Upper lobe of left lung (tissue), 6 donors: ENCODE measurements around the gene COA5. TPM values are rescaled to one million over a fixed set of nuclear protein-coding genes. Genes with fewer than 3 reads are reported as not detected.

Experiments
- ATAC-seq, 2 donors: fragments of 200-7000 bp; cut with Tn5 transposase; one replicate each; pipeline ENCODE4 v1.9.1; 2022; ENCODE audit warnings: mild to moderate bottlenecking in 2 of 2, moderate library complexity in 2 of 2; ENCODE audit not compliant: low FRiP score in 2 of 2
- DNase-seq, 2 donors: peaks; one replicate each; pipeline ENCODE4 v3.0.0-alpha.2; 2019 to 2020
- H3K27ac ChIP-seq, 4 donors: fragments of 200-600 bp; sonication (generic); one replicate each; pipeline ENCODE4 v1.5.1; 2016 to 2019
- H3K27me3 ChIP-seq, 4 donors: fragments of 200-600 bp; sonication (generic); one replicate each; pipeline ENCODE4 v1.5.1; 2017 to 2019
- H3K36me3 ChIP-seq, 4 donors: fragments of 200-600 bp; sonication (generic); one replicate each; pipeline ENCODE4 v1.5.1; 2016 to 2019
- H3K4me1 ChIP-seq, 4 donors: fragments of 200-600 bp; sonication (generic); one replicate each; pipeline ENCODE4 v1.5.1; 2018 to 2019
- H3K4me3 ChIP-seq, 4 donors: fragments of 200-600 bp; sonication (generic); one replicate each; pipeline ENCODE4 v1.5.1; 2017 to 2019; ENCODE audit warnings: mild to moderate bottlenecking in 2 of 4, moderate library complexity in 1 of 4
- H3K9me3 ChIP-seq, 4 donors: fragments of 200-600 bp; sonication (generic); one replicate each; pipeline ENCODE4 v1.5.1; 2018 to 2019
- CTCF ChIP-seq, 6 experiments: fragments of 450-650 bp in 4 of 6; fragments of 200-600 bp in 2 of 6; sonication (generic) in 2 of 6; IDR thresholded peaks; one replicate each; pipeline ENCODE4 v1.5.1; 2016 to 2019; ENCODE audit warnings: antibody characterized with exemption in 6 of 6
- EP300 ChIP-seq, 4 donors: sonication (generic); formaldehyde crosslinking; IDR thresholded peaks; one replicate each; pipeline ENCODE4 v1.5.1; 2017; ENCODE audit warnings: antibody characterized with exemption in 4 of 4, control low read depth in 2 of 4
- POLR2A ChIP-seq, 4 donors: fragments of 450-650 bp; IDR thresholded peaks; one replicate each; pipeline ENCODE4 v1.5.1; 2016 to 2017; ENCODE audit warnings: antibody characterized with exemption in 4 of 4, mild to moderate bottlenecking in 2 of 4
- POLR2AphosphoS5 ChIP-seq, 2 donors: sonication (generic); formaldehyde crosslinking; IDR thresholded peaks; one replicate each; pipeline ENCODE4 v1.5.1; 2017; ENCODE audit warnings: antibody characterized with exemption in 2 of 2
- WGBS, 2 donors: methylation state at CpG; one replicate each; pipeline ENCODE4 v1.1.5; 2017 to 2018; 5-methylcytosine and 5-hydroxymethylcytosine counted together
- total RNA-seq, 6 donors: library from RNA; depleted of rRNA in 4 of 6; stranded (reverse); fragments of >200 nt in 4 of 6; gene quantifications; one replicate each; pipeline versions ENCODE4 v1.1.0 to v1.2.1, GENCODE V29; 2016 to 2021
- donor health status: DM: no; HTN: no; CAD: no; lungs with moderate emphysema.
- donor health status: DM: no; HTN: yes; CAD: no; lungs with severe emphysema.

Gene COA5
- total RNA-seq, 6 donors from 2014 or later: 22.8 to 37.7 (median 27.0) TPM

- no peaks in the 10 kb centered on the region for H3K27me3 ChIP-seq
- no peak overlapping the region for H3K27ac ChIP-seq
- peaks cover 9 to 100% (median 75%) of the 10 kb centered on the region in 4 donors for H3K36me3 ChIP-seq
- DNase-seq (no peak), ATAC-seq (no peak)
- H3K4me1 ChIP-seq: no peaks in the 10 kb centered on the region
- no peak overlapping the region for H3K4me3 ChIP-seq
- TF ChIP-seq CTCF (IDR thresholded peaks at IDR 0.05) (no peak), EP300 (IDR thresholded peaks at IDR 0.05) (no peak), POLR2AphosphoS5 (IDR thresholded peaks at IDR 0.05) (no peak), POLR2A (IDR thresholded peaks at IDR 0.05) (no peak)
- H3K9me3 ChIP-seq: no peaks in the 10 kb centered on the region
- 95 to 96% methylated on average over 10 to 11 of the region's 11 CpGs for WGBS, 2 donors
Observed at GRCh38 chr2:98568161-98568956, 40.0 kb downstream of the COA5 start.

- 97 to 99% methylated on average over 12 to 19 of the region's 19 CpGs for whole genome bisulfite sequencing, 2 donors
- H3K27ac ChIP-seq: no peak overlapping the region
- no peaks in the 10 kb centered on the region for H3K9me3 ChIP-seq
- H3K4me1 ChIP-seq: peaks cover 0 to 4% (median 0%) of the 10 kb centered on the region in 4 donors
- ATAC-seq (no peak), DNase-seq (peak in 1 of 2 donors; percentile 73)
- H3K27me3 ChIP-seq: no peaks in the 10 kb centered on the region
- TF ChIP-seq CTCF (IDR thresholded peaks at IDR 0.05): no peak
- no peak for TF ChIP-seq POLR2A (IDR thresholded peaks at IDR 0.05)
- TF ChIP-seq EP300 (IDR thresholded peaks at IDR 0.05): no peak
- no peak for TF ChIP-seq POLR2AphosphoS5 (IDR thresholded peaks at IDR 0.05)
- H3K4me3 ChIP-seq: no peak overlapping the region
- peaks cover 9 to 78% (median 59%) of the 10 kb centered on the region in 4 donors for H3K36me3 ChIP-seq
Observed at GRCh38 chr2:98565941-98566340, 42.4 kb downstream of the COA5 start.

GRCh38 chr2:98565286-98565860 is 42.9 kb downstream of the COA5 start:
- peaks cover 0 to 4% (median 0%) of the 10 kb centered on the region in 4 donors for H3K4me1 ChIP-seq
- no peaks in the 10 kb centered on the region for H3K9me3 ChIP-seq
- ATAC-seq (no peak), DNase-seq (no peak)
- TF ChIP-seq CTCF (IDR thresholded peaks at IDR 0.05): no peak
- no peak for TF ChIP-seq POLR2A (IDR thresholded peaks at IDR 0.05)
- no peak for TF ChIP-seq EP300 (IDR thresholded peaks at IDR 0.05)
- no peak for TF ChIP-seq POLR2AphosphoS5 (IDR thresholded peaks at IDR 0.05)
- H3K4me3 ChIP-seq: no peak overlapping the region
- 93 to 94% methylated on average over 9 of the region's 9 CpGs for WGBS, 2 donors
- peaks cover 9 to 76% (median 59%) of the 10 kb centered on the region in 4 donors for H3K36me3 ChIP-seq
- no peak overlapping the region for H3K27ac ChIP-seq
- no peaks in the 10 kb centered on the region for H3K27me3 ChIP-seq

- Histone ChIP-seq H3K4me3 (no peak overlapping the region), H3K9me3 (no peaks in the 10 kb centered on the region), H3K27ac (no peak overlapping the region), H3K27me3 (no peaks in the 10 kb centered on the region), H3K4me1 (peaks cover 0 to 4% (median 0%) of the 10 kb centered on the region in 4 donors), H3K36me3 (peaks cover 5 to 74% (median 53%) of the 10 kb centered on the region in 4 donors)
- TF ChIP-seq EP300 (IDR thresholded peaks at IDR 0.05) (no peak), CTCF (IDR thresholded peaks at IDR 0.05) (no peak), POLR2AphosphoS5 (IDR thresholded peaks at IDR 0.05) (no peak), POLR2A (IDR thresholded peaks at IDR 0.05) (no peak)
- DNase-seq: no peak
- 92 to 95% methylated on average over 16 to 17 of the region's 17 CpGs for WGBS, 2 donors
- no peak for ATAC-seq
Observed at GRCh38 chr2:98564541-98565132, 43.7 kb downstream of the COA5 start.
